Breast epithelium (tissue), 3 donors: ENCODE results near the gene ADCY7.

Source experiments
- POLR2AphosphoS5 ChIP-seq, 3 donors: sonication (generic); formaldehyde crosslinking; IDR thresholded peaks; one replicate each; pipeline ENCODE4 v1.6.1; 2017; ENCODE audit warnings: antibody characterized with exemption in 3 of 3
- TF ChIP-seq, protein P1 (sequence below), 3 donors: fragments of 450-650 bp; IDR thresholded peaks; one replicate each; pipeline ENCODE4 v1.5.1; 2016 to 2017; ENCODE audit warnings: antibody characterized with exemption in 3 of 3, mild to moderate bottlenecking in 3 of 3, moderate library complexity in 3 of 3

DNA sequence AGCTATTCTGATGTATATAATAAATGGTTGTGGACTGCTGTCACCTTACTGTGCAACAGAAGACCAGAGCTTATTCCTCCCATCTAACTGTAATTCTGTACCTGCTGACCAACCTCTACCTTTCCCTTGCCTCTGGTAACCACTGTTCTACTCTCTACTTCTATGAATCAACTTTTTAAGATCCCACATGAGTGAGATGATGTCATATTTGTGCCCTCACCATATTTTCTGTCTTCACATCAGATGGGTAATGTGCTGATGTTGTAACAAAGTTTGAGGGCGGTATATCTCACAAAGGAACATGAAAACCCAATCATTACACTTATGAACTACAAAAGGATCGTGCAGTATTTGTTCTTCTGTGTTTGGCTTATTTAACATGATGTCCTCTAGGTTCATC lies 85.6 kb downstream of the ADCY7 start:
- TF ChIP-seq POLR2AphosphoS5 (IDR thresholded peaks at IDR 0.05), result no peak
- TF ChIP-seq, protein P1, sequence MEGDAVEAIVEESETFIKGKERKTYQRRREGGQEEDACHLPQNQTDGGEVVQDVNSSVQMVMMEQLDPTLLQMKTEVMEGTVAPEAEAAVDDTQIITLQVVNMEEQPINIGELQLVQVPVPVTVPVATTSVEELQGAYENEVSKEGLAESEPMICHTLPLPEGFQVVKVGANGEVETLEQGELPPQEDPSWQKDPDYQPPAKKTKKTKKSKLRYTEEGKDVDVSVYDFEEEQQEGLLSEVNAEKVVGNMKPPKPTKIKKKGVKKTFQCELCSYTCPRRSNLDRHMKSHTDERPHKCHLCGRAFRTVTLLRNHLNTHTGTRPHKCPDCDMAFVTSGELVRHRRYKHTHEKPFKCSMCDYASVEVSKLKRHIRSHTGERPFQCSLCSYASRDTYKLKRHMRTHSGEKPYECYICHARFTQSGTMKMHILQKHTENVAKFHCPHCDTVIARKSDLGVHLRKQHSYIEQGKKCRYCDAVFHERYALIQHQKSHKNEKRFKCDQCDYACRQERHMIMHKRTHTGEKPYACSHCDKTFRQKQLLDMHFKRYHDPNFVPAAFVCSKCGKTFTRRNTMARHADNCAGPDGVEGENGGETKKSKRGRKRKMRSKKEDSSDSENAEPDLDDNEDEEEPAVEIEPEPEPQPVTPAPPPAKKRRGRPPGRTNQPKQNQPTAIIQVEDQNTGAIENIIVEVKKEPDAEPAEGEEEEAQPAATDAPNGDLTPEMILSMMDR (IDR thresholded peaks at IDR 0.05), result no peak
